GM18499 (cell line): ENCODE measurements around the gene SCN4B.

Experiments
- ATAC-seq: cut with Tn5 transposase; IDR thresholded peaks from one replicate; pipeline ENCODE4 v1.9.1; 2021; ENCODE audit warnings: moderate number of reproducible peaks; ENCODE audit not compliant: insufficient read depth, unreplicated experiment

The SCN4B gene

DNA sequence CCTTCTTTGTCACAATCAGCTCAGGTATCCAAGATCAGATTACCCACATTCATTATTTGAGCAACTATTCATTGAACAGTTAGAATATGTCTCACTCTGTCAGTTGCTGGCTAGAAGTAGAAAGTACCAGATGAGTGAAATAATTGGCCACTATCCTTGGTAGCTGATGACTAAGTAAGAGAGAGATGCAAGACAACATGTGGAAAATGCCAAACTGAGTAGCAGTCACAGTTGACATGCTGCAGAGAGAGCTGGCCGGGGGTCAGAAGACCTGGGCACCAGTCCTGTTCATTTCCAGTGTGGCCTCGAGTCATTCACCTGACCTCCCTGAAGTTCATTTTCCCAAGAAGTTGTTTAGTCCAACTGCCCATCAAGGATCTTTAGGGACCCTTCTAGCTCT is 43.4 kb downstream of the SCN4B start:
- ATAC-seq = no peak

DNA sequence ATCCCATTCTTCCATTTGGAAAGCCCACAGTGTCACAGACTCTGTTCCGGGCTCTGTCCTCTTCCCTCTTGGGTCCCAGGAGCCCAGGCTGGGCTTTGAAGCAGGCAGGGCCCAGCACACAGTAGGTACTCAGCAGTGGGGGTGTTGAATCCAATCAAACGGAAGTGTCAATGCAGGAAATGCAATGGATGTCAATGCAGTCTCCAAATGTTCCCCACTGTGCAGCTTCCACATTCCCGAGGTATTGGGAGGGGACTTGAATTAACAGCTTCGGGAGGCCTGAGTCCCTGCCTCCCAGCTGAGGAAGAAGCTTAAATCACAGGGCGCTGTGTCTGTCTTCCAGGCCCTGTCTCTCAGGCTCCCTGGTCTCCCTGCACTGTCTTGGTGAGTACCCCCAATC is 44.1 kb downstream of the SCN4B start:
- ATAC-seq = no peak

DNA sequence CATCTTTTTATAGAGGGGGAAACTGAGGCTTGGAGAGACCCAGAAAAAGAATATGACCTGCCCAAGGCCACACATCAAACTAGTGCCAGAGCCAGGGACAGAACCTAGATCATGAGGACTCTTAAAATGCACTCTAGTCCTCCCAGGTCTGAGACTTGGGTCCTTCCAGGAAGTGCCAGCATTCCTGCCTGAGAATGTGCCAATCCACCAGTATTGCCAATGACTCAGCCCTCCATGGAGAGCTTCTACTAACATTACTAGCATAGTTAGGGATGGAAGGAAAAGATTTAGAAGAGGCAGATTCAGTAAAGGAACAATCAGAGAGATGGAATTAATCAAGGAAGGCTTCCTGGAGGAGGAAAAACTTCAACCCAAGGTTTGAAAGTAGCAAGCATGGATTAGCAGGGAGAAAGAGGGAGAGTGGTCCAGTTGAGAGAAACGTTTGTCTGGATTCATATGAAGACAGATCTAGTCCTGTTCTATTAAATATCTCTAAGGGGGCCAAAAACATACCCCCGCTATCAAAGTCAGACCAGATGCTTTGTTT is 45.8 kb downstream of the SCN4B start:
- no peak for ATAC-seq

DNA sequence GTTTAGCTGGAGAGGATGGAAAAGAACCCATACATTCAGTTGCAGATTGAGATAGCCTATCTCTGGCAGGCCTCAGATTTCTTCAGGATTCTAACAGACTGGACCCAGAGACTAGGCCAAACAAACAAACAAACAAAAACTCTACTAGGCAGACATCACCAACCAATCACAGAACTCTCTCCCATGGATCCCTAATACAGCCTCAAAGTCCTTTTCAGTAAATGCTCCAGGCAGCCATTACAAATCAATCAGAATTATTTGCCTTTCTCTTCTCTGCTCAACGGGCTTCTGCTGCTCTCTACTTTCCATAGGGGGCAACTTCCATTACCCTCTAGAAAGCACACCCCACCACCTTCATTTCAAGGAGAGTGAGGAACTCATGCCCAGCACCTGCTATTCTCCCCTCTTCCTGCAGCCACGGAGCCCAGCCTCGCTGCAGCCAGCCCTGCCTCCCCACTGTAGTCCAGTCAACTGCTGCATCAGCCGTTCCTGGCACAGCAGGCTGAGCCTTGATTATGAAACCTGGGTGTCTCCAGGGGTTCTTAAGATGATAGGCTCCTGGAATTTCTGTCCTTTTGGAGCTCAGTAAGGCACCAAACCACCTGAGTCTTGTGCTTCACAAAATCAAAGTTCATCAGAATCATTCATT is 46.8 kb downstream of the SCN4B start:
- no peak for ATAC-seq

DNA sequence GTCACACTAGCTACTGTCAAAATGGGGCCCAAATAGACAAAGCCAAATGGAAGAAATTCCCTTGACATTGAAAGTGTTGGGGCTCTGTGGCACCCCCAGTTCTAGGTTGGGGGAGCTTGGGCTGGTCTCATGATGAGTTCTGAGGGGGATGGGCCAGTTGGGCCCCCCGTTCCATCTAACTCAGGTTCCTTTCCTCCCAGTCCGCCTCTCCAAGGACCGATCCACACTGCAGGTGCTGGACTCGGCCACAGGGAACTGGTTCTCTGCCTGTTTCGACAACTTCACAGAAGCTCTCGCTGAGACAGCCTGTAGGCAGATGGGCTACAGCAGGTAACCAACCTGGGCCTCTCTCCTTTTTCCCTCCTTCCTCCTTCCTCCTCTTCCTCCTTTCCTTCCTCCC is 48.1 kb downstream of the SCN4B start:
- no peak for ATAC-seq

DNA sequence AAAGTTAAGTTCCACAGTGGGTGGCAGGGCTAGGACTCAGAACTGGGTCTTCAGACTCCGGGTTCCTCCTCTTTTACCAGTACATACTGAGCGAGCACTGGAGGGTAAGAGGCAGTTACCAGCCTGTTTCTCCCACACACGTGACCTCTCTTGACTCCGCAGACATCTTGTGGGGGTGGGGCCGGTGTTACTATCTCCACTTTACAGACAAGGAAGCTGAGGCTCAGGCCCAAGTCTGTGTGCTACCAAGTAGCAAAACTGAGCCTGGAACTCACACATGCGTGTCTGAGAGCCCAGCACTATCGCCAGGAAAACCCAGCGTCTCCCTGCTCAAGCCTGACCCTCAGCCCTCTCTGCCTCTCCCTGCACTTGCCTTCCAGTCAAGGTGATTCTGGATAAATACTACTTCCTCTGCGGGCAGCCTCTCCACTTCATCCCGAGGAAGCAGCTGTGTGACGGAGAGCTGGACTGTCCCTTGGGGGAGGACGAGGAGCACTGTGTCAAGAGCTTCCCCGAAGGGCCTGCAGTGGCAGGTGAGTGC is 49.8 kb downstream of the SCN4B start:
- no peak for ATAC-seq

DNA sequence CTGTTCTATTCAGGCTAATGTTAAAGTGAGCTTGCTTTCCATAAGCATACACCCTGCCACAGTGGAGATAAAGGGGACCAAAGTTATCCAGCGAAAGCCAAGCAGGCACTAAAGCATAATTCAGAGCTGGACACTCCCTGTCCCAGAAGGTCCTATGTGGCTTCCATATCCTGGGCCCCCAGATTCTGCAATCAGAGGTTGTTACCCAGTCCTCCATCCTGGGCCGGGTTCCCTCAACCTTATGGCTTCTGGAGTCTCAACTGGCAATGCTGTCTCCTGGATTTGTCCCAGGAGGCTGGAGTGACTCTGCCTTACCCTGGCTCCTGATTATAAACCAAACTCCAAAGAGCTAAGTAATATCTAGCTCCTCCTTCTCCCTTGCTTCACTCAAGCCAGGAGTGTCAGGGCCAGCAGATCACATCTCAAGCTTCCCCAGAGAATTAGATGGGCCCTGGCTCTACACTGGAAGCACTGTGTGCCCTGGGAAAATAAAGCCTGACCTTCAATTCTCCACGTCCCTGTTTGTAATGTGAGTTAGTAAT is 51.9 kb downstream of the SCN4B start:
- no peak for ATAC-seq

DNA sequence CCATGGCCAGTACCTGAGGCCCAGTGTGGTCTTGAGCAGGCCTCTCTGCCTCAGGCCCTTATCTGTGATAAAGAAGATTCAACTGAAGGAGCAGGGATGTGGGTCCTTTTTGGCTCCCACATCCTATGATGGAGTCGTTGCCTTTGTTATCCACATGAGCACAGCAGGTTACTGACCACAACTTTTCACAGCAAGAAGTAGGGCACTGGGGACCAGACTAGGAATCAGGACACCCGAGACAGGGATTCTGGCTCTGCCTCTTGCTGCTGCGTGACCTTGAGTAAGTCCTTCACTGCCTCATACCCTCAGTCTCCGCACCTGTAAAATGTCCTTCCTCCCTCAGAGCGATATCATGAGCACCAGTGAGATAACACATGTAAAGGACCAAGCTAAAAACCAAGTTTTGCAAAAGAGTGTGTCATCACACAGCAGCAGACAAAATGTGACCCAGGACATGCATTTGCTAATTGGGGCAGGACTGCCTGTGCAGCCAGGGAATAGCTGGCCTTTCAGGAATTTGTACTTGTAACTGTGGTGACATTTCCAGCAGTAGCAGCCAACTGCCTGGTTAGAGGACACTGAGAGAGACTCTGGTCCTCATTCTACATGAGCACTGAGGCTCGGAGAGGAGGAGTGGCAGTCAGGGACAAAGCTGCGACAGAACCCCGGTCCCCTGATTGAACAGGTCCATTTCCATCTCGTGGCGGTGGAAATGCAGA is 52.6 kb downstream of the SCN4B start:
- no peak for ATAC-seq

DNA sequence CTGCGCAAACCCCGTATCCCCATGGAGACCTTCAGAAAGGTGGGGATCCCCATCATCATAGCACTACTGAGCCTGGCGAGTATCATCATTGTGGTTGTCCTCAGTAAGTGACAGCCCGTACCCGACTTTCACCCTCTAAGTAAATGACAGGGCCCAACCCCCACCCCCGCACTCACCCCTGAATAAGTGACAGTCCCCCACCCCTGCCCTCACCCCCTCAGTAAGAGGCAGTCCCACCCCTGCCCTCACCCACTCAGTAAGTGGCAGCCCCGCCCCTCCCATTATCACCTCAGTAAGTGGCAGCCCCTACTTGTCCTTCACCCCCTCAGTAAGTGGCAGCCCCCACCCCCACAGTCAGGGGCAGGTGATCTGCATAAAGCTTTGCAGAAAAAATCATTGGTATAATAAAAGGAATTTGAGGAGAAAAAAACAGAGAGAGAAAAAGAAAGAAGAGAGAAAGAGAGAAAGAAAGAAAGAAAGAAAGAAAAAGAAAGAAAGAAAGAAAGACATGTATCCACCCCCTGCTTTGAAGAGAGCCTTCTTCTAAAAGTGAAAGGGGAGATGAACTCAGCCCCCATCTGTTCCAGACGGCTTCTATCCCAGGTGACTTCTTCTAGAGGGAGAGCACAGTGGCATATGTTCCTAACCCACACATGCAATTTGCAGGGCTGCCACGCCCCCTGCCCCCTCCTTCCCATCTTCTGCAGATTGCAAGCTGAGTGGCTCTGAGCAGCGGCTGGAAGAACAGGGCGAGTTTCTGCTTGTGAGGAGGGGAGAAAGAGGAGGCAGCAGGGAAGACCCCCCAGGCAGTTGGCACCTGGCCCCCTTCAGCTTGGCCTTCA is 53.4 kb downstream of the SCN4B start:
- no peak for ATAC-seq

DNA sequence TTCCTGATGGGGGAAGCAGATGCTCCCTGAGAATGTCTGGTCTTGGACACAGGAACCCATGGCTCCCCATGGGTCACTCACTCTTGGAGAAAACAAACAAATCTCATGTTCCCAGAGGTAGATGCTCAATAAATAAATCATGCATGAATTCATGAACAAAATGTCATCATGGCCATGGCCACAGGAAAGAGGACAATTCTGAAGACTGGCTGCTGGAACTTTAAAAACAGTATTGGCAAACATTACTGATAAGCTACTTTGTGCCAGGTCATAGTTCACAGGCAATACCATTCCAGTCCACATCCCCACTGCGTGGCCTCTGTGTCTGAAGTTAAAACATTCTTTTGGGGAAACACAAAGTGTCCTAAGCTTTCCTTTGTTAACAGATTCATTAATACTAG is 56.7 kb downstream of the SCN4B start:
- no peak for ATAC-seq

DNA sequence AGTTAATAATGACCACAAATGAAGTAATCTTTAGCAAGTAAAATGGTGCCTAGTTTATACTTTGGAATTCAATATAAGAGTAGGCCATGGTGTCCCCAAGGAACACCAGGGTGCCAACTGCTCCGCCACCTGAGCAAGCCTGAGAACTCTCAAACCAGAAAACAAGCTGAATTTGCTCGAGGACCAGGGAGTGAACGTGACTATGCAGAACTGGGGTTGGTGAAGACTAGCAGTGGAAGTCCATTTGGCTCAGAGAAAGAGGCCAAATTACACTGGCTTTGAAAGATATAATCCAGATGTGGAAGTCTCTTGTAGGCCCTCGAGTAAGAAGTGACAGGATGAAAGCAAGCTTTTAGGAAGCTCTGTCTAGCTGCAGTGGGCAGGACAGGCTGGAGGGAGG is 57.1 kb downstream of the SCN4B start:
- no peak for ATAC-seq

DNA sequence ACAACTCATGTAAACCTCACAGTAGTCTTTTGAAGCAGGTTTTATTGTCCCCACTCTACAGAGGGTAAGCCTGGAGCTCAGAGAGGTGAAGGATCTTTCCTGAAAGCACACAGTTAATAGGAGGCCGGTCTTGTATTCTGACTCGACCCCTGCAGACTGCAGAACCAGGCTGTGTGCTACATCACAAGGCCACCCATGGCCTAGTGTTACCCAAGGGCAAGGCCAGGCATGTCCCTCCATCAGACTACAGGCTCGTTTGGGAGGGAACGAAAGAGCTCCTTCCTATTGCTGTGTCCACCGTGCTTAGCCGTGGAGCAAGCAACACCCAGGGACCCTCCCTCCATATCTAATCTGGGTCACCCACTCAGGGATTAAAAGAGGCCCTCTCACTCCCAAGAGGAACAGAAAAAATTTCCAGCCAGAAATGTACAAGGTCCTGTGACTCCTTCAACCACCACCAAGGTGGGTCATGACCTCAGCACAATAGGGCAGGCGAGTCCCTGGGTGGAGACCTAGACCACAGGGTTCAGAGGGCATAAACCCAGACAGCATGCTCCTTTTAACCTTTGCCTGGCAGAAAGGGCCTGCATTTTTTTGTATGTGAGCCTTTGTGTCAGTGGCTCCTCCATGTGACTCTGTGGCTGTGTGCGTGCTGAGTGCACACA is 59.6 kb downstream of the SCN4B start:
- no peak for ATAC-seq

DNA sequence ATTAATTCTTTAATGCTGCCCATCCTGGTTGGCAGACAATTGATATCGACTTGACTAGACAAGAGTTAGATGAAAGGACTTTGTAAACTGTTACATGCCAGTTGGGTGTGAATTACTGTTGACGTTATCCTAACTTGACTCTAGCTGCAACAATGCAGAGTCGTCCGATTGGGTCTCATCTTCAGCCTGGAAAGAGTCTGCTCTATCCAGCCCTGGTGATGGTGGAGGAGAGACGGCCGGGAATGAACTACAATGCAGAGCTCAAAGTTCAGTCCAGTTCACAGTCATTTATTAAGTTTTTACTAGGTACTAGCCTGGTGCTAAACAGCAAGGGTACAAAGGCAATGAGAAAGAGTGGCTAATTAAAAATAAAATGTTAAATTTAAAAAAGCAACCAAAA is 60.9 kb downstream of the SCN4B start:
- no peak for ATAC-seq

DNA sequence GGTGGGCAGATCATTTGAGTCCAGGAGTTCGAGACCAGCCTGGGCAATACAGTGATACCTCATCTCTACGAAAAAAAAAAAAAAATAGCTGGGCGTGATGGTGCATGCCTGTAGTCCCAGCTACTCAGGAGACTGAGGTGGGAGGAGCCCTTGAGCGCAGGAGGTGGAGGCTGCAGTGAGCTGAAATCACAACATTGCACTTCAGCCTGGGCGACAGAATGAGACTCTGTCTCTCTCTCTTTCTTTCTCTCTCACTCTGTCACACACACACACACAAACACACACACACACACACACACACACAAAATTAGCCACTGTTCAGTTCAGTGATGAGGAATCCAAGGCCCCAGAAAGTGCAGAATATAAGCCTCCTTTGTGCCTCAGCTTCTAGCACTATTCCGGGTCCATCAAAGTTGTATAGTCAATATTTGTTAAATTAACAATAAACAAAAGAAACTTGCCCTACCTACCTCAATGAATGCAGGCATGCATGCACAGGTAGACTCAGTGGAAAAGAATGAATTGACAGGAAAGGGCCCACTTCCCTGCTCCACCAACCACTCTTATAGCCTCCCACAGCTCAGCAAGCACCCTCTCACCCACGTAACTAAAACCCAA is 62.0 kb downstream of the SCN4B start:
- no peak for ATAC-seq

DNA sequence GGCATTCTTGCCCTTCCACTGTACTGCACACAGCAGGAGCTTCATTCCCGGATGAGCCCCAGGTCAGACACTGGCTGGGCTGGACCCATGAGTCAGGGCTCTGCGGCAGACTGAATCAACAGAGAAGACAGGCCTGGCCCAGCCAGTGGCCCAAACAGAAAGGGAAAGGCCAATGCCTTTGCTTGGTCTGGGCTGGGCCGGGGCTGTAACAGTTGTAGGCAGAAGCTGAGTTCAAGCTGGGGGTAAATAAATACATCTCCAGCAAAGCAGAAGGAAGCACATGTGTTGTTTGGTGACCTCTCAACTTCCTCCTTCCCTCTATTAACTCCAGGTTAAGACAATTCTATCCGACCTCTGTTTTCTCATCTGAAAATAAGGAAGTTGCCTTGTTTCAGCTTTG is 64.1 kb downstream of the SCN4B start:
- no peak for ATAC-seq

DNA sequence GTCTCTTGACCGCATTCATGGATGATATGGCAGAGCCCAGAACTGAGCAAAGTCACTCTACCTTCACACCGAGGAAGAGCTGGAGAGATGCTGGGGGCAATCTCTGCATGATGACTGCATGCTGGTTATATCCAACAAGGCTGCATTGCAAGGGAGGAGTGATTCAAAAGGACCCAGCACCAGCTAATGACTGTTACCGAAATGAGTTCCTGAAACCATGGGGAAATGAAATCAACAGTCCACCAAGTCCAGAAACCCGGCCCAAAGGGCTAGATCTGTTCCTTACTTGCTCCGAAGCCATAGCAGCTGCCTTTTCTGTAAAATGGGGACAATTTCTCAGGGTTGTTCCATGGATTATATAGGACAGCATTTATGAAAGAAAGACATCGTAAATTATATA is 64.7 kb downstream of the SCN4B start:
- no peak for ATAC-seq

DNA sequence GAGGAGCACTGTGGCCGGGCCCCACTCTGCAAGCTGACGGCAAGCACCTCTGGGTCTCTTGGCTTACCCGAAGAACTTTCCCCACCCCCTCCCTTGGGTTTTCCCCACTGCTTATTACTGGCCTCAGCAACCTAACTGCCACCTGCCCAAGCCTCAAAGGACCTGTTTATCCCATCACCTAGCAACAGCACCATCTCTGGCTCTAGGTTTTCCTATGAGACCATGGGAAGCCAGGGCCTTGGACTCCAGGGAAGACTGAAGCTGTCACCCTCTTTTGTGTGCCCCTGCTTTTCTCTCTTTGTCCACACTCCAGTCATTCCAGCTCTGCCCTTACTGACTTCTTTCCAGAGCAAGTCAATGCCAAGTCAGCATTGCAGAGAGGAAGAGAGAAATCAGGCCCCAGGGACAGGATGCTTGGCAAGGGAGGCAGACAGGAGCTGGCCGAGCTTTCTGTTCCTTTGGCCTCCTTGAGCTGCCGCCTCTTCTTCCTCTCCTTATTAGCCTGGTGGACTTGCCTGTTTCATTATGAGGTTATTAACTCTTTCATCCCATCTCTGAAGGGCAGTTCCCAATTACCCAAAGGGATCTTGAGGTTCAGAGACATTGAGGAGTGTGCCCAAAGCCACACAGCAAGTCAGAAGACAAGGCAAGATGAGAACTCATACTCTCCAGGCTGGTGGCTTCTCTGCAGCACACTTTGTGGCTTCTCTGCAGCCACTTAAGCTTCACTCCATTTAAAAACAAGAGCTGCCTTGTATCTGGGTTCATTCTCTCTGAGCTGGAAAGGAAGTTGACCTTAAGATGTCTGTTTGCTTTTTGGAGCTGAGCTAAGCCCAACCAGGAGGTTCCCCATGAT is 65.5 kb downstream of the SCN4B start, which contains the start of gene SMIM35:
SMIM35 (minus strand) TSS at position 51 of the 856 bp plus-strand sequence. CDS start 206 bp downstream, outside the sequence.
- ATAC-seq = no peak

DNA sequence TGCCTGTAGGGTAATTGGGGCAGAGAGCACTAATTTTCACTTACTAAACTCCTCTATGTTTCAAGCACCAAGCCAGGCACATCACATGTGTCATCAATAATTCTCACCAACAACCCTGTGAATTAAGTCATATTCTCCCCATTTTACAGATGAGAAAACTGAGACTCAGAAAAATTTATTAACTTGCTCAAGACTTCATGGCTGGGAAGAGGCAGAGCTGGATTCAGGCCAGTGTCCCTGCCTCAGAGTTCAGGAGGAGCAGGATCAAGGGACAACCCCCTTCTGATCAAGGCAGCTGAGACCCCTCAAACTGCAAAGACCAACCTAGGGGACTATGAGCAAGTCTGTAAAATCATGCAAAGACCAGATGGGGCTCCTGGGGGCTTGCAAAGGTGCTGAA is 68.0 kb downstream of the SCN4B start:
- ATAC-seq = no peak

DNA sequence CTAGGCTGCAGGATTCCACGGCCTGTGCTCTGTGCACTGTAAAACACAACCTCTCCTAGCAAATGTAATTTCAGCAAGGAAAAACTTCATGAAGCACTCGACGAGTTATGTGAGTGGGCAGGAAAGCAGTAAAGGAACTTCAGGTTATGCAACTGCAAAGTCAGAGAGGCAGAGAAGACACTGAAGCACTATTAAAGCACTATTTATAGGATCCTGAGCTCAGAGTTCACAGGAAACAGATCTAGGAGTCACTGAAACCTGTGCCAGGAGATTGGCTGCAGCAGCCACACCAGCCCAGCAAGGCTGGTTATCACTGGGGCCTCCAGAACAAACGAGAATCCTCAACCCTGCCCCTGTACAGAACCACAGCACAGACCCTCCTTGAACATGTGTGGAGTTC is 68.4 kb downstream of the SCN4B start:
- no peak for ATAC-seq
